Central memory CD8-positive, alpha-beta T cell (primary cell): ENCODE data around the gene CGB7.

Experiments used
- ATAC-seq: fragments of 150-1000 bp; cut with Tn5 transposase; replicated peaks from 2 replicates; pipeline ENCODE4 v1.10.0; 2022; ENCODE audit warnings: mild to moderate bottlenecking, moderate FRiP score, moderate number of reproducible peaks; ENCODE audit not compliant: poor library complexity, severe bottlenecking; ENCODE audit errors: extremely low read depth
- DNase-seq, 2 donors: peaks; one replicate each; pipeline ENCODE4 v3.0.0; 2021; ENCODE audit warnings: low spot score in 2 of 2
- H3K27ac Mint-ChIP-seq: one replicate; pipeline ENCODE4 v1.8.0; 2022; ENCODE audit warnings: low read depth, mild to moderate bottlenecking, moderate library complexity, mixed read lengths
- H3K27me3 Mint-ChIP-seq: one replicate; pipeline ENCODE4 v1.8.0; 2022; ENCODE audit warnings: mixed read lengths
- H3K36me3 Mint-ChIP-seq: one replicate; pipeline ENCODE4 v1.8.0; 2022; ENCODE audit warnings: mild to moderate bottlenecking, moderate library complexity, mixed read lengths; ENCODE audit not compliant: insufficient read depth
- H3K4me1 Mint-ChIP-seq: one replicate; pipeline ENCODE4 v1.8.0; 2022; ENCODE audit warnings: mixed read lengths
- H3K4me3 Mint-ChIP-seq: one replicate; pipeline ENCODE4 v1.8.0; 2022; ENCODE audit warnings: mild to moderate bottlenecking, moderate library complexity, mixed read lengths
- H3K9me3 Mint-ChIP-seq: one replicate; pipeline ENCODE4 v1.8.0; 2022; ENCODE audit warnings: mixed read lengths

The CGB7 gene

DNA sequence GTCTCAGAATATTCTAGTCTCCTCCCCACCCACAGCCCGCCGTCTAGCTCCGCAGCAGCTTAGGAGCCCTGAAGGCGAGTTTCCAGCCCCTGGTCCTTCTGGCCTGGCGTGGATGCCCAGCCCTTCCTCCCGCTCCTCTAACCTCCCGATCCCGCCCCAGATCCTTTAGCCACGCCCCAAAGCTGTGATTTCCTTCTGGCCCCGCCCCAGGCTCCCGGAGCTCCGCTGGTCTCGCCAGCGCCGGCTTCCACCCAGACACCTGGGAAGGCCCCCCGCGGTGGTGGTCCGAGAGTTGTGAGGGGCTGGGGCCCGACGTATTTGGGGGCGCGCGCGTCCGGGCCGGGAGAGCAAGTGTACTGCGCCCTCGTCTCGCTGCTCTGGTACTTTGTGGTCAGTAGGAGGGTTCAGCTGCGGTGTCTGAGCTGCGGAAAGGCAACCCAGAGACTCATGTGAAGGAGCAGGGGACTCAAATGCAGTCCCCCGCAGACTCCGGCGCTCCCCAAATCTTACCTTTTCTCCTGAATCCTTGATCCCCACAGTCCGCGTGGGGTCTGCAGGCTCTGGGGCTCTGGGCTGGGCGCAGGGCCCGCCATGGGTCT lies at the start of gene CGB7:
CGB7 (minus strand) TSS at position 114 of the 599 bp plus-strand sequence. CDS start 2,374 bp downstream, outside the sequence.
- DNase-seq (no peak), ATAC-seq (peak; percentile 50)
- H3K4me1 Mint-ChIP-seq: peaks cover 22% of the 10 kb centered on the region
- peaks cover 1% of the 10 kb centered on the region for H3K36me3 Mint-ChIP-seq
- H3K4me3 Mint-ChIP-seq: peak within 1 kb of the TSS; percentile 79
- peaks cover 52% of the 10 kb centered on the region for H3K27me3 Mint-ChIP-seq
- H3K27ac Mint-ChIP-seq: peak within 1 kb of the TSS; percentile 23
- no peaks in the 10 kb centered on the region for H3K9me3 Mint-ChIP-seq

DNA sequence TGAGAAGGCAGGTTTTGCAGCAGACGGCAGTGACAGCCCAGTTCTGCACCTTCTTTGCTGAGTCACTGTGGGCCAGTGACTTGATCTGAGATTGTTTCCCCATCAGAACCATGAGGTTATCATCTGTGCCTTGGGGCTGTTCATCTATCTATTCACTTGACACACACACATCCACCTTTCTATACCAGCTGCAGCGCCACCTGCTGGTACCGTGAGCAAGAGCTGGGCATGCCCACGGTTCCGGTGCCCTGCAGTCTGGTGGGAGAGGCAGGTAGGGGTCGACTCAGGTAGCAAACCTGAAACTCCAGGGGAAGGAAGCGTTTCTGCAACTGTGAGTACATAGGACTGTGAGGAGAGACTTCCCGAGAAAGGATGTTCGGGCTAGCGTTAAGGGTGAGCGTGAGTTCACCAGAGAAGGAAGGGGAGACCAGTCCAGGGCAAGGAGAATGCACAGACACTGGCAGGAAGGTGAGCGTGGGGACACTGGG lies 49.1 kb upstream of the CGB7 start:
- H3K36me3 Mint-ChIP-seq: peaks cover 38% of the 10 kb centered on the region
- no peaks in the 10 kb centered on the region for H3K9me3 Mint-ChIP-seq
- H3K27ac Mint-ChIP-seq: peak overlapping the region; percentile 72
- peak overlapping the region; percentile 53 for H3K4me3 Mint-ChIP-seq
- peaks cover 16% of the 10 kb centered on the region for H3K4me1 Mint-ChIP-seq
- ATAC-seq (peak; percentile 86), DNase-seq (peak; percentile 47 to 50)
- no peaks in the 10 kb centered on the region for H3K27me3 Mint-ChIP-seq

DNA sequence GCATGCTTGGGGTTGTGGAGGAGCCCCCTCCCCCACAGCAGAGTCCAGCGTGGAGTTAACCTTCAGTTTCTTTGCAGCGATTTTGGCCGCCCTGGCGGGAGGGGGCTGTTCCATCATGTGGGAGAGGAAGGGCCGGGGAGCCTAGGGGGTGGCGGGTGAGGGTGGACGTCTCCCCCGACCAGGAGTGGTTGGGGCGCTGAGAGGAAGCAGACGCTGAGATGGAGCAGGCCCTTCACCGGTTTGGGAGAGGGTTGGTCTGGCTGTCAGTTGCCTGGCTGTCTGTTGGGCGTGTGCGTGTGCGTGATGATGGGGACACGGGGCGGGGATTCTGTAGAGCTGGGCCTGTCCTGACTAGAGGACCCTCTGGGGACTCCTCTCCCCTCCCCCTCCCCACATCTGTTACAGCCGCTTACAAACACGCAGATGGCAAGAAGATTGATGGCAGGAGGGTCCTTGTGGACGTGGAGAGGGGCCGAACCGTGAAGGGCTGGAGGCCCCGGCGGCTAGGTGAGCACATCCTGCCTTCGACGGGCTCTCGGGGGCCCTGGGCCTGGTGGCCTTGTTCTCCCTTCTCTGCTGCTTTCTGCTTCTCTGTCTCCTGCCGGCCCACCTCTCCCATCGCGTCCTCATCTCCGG lies 46.8 kb upstream of the CGB7 start:
- Mint-ChIP-seq H3K4me3 (no peak overlapping the region), H3K27me3 (no peaks in the 10 kb centered on the region), H3K9me3 (no peaks in the 10 kb centered on the region), H3K27ac (peak overlapping the region; percentile 42), H3K4me1 (peaks cover 27% of the 10 kb centered on the region), H3K36me3 (peaks cover 56% of the 10 kb centered on the region)
- ATAC-seq: no peak
- no peak for DNase-seq

DNA sequence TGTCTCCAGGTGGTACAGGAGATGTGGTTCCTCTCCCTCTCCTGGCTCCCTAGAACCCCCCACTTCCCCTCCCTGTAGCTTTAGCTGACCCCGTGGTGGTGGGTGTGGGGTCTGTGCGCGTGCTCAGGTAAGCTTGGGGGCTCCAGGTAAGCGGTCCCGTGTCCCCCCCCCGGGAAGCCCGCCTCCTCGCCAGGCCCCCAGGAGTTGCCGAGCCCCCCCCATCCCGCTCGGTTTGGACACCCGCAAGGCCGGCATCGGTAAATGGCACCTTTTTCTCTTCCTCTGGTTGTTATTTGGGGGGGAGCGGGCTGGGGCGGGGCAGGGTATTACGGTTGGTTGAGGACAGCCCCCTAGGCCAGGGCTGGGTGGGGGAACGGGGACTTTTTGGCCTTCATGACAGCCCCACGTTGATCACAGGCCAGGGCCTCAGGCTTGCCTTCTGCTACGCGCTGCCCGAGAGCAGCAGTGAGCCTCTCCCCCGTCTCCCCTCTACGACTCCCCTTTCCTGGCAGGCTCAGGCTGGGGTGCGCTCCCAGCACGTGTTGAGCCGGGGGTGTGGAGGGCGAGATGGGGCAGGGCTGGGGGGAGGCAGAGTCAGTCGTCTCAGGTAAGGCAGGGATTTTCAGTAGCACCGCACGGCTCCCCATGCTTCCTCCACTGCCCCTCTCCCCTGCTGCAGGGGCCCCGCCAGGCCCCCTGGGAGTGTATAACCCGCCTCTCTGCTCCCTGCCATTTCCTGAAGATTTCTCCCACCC lies 46.0 kb upstream of the CGB7 start:
- H3K36me3 Mint-ChIP-seq: peaks cover 59% of the 10 kb centered on the region
- no peaks in the 10 kb centered on the region for H3K9me3 Mint-ChIP-seq
- H3K27ac Mint-ChIP-seq: no peak overlapping the region
- DNase-seq: no peak
- H3K4me3 Mint-ChIP-seq: no peak overlapping the region
- no peaks in the 10 kb centered on the region for H3K27me3 Mint-ChIP-seq
- no peak for ATAC-seq
- H3K4me1 Mint-ChIP-seq: peaks cover 27% of the 10 kb centered on the region

DNA sequence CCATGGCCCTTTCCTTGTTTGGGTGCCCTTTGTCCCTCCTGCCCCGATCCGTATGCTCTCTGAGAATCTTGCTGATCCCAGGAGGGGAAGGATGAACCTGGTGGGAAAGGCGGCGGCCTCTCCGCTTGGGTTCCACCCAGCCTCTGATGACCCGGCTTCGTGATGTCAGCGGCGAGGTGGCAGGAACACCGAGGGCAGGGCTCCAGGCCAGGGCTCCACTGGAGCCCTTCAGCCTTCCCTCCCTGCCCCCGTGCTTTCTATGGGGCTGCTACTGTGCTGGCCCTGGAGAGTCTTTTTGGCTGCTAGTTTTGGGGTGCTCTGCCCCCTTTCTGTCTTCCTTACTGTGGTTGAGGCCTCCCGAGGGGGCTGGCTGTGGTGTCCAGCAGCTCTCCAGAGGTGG lies 44.8 kb upstream of the CGB7 start:
- DNase-seq (no peak), ATAC-seq (no peak)
- Mint-ChIP-seq H3K9me3 (no peaks in the 10 kb centered on the region), H3K36me3 (peaks cover 60% of the 10 kb centered on the region), H3K4me1 (peaks cover 27% of the 10 kb centered on the region), H3K4me3 (no peak overlapping the region), H3K27me3 (no peaks in the 10 kb centered on the region), H3K27ac (no peak overlapping the region)

DNA sequence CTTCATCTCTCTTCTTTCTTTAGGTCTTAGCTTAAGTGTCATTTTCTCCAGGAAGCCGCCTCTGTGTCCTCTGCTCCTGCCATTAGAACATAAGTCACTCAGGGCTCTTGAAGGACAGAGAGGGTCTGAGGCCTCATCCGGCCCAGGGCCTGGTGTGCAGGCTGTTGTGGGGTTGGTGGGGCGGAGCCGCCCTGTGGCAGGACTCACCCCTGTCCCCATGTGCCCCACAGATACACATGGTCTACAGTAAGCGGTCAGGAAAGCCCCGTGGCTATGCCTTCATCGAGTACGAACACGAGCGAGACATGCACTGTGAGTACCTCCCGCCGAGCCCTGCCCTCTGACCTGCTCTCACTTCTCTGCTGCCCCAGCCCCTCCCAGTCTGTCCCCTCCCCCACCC lies 43.6 kb upstream of the CGB7 start:
- no peak for DNase-seq
- peaks cover 17% of the 10 kb centered on the region for H3K4me1 Mint-ChIP-seq
- peaks cover 61% of the 10 kb centered on the region for H3K36me3 Mint-ChIP-seq
- ATAC-seq: no peak
- H3K27ac Mint-ChIP-seq: peak overlapping the region; percentile 81
- H3K27me3 Mint-ChIP-seq: no peaks in the 10 kb centered on the region
- H3K9me3 Mint-ChIP-seq: no peaks in the 10 kb centered on the region
- H3K4me3 Mint-ChIP-seq: no peak overlapping the region

DNA sequence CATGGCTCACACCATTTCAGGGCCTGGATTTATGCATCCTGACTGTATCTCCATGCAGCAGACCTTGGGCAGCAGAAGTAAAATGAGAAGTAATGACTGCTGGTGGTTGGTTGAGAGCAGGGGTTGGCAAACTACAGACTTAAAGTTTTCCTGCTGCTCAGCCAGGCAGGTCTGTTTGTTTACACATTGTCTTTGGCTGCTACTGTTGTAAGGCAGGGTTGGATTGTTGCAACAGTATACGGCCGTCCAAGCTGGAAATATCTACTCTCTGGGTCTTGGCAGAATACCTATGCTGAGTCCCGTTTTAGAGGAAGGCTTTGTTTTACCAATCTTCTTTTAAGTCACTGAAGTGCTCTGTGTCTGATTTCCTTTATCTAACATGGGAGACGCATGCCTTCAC lies 41.2 kb upstream of the CGB7 start:
- ATAC-seq: no peak
- DNase-seq: no peak
- H3K27me3 Mint-ChIP-seq: no peaks in the 10 kb centered on the region
- no peaks in the 10 kb centered on the region for H3K9me3 Mint-ChIP-seq
- no peak overlapping the region for H3K27ac Mint-ChIP-seq
- peaks cover 20% of the 10 kb centered on the region for H3K4me1 Mint-ChIP-seq
- peaks cover 65% of the 10 kb centered on the region for H3K36me3 Mint-ChIP-seq
- H3K4me3 Mint-ChIP-seq: no peak overlapping the region

DNA sequence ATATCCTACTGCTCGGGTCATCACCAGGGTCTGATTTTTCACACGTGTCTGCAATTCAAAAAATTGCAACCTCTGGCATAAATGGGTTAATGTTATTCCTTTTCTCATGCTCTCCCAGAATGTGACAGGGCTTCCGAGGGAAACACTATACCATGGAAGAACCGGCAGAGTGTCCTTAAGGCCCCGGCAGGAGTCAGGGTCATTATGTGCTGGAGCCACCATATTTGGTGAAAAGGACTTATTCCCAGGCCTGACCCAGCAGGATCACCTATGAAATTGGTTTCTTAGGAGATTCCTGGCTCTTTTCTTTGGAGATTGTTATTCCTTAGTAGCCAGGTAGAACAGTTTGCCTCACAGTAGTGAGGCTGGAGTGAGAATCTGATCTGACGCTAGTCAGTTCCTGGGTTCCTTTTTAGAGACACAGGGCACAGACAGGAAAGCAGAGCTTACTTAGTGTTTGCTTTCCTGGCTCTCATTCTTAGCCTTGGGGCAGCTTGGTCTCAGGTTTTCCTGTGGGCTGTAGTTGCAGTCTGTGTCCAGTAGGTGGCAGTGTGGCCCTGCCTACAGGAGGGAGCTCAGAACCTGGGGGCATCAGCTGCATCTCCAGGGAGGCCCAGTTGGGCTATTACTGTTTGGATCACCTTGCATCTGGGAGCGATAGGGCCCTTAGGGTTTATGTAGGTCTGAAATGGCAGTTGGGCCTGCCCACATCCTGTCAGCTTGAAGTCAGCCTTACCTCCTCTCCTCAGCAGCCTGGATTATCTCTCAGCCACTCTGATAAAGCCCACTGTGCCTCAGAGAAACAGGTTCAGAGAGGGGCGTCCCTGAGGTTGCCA lies 40.1 kb upstream of the CGB7 start:
- peaks cover 65% of the 10 kb centered on the region for H3K36me3 Mint-ChIP-seq

DNA sequence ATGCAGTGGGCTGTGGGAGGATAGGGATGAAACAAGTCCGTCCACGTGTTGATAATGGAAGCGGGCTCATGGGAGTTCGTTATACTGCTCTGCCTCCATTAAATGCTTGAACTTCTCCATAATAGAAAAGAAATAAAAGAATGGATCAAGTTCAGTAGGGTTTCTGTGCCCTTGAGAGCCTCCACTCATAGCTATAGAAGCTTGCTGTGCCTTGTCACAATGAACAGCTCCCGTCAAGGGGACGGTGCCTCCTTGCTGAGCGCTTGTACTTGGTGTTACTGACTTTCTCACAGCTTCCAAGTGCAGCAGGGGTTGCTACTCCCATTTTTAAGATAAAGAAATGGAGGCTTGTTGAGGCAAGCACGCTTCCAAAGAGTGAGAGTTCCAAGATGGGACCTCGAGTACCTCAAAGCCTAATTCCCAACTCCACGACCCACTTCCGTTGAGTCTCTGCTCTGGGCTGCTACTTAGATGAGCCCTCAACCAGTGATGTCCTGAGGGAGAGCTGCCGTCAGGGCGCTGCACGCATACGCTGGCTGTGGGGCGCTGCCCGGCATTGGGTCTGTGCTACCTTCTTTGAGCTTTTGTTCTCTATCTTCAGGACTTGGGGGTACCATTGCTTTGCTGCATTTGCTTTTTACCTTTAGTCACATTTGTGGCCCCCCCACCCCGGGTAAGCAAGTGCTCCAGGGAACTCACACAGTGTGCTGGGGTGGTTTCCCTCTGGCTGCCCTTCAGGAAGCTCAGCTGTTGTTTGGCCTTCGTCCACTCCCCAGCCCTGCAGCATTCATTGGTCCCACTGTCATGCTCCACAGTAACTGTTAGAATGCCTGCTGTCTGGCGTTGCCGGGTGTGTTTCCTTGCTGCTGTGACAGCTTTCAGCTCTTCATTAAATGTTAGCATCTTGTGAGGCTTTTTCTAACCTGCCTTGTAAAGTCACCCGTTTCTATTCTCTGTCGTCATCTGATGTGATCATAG lies 37.2 kb upstream of the CGB7 start:
- no peak for DNase-seq

More for the DNA sequence above, 40.1 kb upstream of the CGB7 start:
- peak; percentile 69 to 73 for DNase-seq
- Mint-ChIP-seq H3K4me3 (no peak overlapping the region), H3K9me3 (no peaks in the 10 kb centered on the region), H3K4me1 (peaks cover 20% of the 10 kb centered on the region), H3K27ac (peak overlapping the region; percentile 29), H3K27me3 (no peaks in the 10 kb centered on the region)
- ATAC-seq: peak; percentile 76

DNA sequence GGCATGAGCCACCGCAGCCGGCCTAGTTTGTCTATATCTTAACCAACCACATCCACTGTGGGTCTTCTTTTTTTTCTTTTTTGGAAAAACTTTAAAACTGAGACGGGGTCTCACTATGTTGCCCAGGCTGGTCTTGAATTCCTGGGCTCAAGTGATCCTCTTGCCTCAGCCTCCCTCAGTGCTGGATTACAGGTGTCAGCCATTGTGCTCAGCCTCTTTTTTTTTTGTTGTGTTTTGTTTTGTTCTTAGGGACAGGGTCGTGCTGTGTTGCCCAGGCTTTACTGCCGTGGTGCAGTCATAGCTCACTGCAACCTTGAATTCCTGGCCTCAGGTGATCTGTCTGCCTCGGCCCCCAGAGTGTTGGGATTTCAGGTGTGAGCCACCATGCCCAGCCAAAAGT lies 35.1 kb upstream of the CGB7 start:
- H3K36me3 Mint-ChIP-seq: peaks cover 65% of the 10 kb centered on the region
- ATAC-seq: no peak
- no peak overlapping the region for H3K27ac Mint-ChIP-seq
- no peak for DNase-seq
- H3K4me1 Mint-ChIP-seq: peaks cover 32% of the 10 kb centered on the region
- H3K9me3 Mint-ChIP-seq: no peaks in the 10 kb centered on the region
- no peak overlapping the region for H3K4me3 Mint-ChIP-seq
- H3K27me3 Mint-ChIP-seq: no peaks in the 10 kb centered on the region

More for the DNA sequence above, 37.2 kb upstream of the CGB7 start:
- H3K27ac Mint-ChIP-seq: no peak overlapping the region
- H3K27me3 Mint-ChIP-seq: no peaks in the 10 kb centered on the region
- H3K4me3 Mint-ChIP-seq: no peak overlapping the region
- no peak for ATAC-seq
- H3K4me1 Mint-ChIP-seq: peaks cover 26% of the 10 kb centered on the region
- H3K9me3 Mint-ChIP-seq: no peaks in the 10 kb centered on the region
- peaks cover 74% of the 10 kb centered on the region for H3K36me3 Mint-ChIP-seq

DNA sequence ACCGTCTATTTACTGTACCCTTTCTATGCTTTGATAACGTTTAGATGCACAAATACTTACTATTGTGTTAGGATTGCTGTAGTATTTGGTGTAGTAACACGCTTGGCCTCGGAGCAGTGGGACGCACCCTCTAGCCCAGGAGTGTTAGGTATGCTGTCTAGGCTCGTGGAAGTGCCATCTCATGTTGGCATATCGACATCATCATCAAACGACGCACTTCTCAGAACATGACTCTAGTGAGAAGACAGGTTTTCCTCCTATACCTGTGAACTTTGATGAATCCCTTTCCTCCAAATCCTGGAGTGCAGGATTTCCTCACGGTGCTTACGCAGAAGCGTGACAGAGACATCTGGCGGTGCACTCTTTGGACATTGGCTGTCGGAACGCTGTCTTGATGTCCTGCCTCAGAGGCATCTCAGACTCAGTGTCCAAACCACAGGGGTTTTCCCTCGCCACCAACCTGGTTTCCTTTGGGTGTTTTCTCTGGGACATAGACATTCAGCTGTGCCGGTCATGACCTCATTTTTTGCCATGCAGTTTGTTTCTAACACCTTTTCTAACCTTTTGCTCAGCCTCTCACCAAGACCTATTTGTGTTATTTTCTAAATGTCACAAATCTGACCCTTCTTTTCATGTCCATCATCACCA lies 34.0 kb upstream of the CGB7 start:
- no peak overlapping the region for H3K4me3 Mint-ChIP-seq
- no peak overlapping the region for H3K27ac Mint-ChIP-seq
- H3K4me1 Mint-ChIP-seq: peaks cover 41% of the 10 kb centered on the region
- DNase-seq: no peak
- peaks cover 60% of the 10 kb centered on the region for H3K36me3 Mint-ChIP-seq
- ATAC-seq: no peak
- no peaks in the 10 kb centered on the region for H3K9me3 Mint-ChIP-seq
- H3K27me3 Mint-ChIP-seq: no peaks in the 10 kb centered on the region
